K562 (cell line): ENCODE data around the gene HDAC7. TPM values are rescaled to one million over a fixed set of nuclear protein-coding genes. Genes with fewer than 3 reads are reported as not detected.
A peak's percentile ranks its signal among the peaks of the same experiment; 100 is the strongest.

Experiments
- CBX8 ChIP-seq: fragments of 200-600 bp; sonication (generic); IDR thresholded peaks from 2 replicates; pipeline ENCODE4 v1.6.1; 2012; ENCODE audit warnings: borderline replicate concordance, mixed run types, low read depth, mild to moderate bottlenecking, moderate library complexity, mixed read lengths, low read length, control low read depth, inconsistent platforms; ENCODE audit not compliant: poor library complexity, severe bottlenecking; ENCODE audit errors: extremely low read depth
- CREM ChIP-seq: IDR thresholded peaks from 2 replicates; pipeline ENCODE4 v1.6.1; 2014; ENCODE audit warnings: antibody characterized with exemption, low read depth
- ELF2 ChIP-seq: fragments of 250-450 bp; sonication (Bioruptor Pico); IDR thresholded peaks from 2 replicates; pipeline ENCODE4 v1.5.0; 2021; ENCODE audit warnings: mild to moderate bottlenecking
- GMEB1 ChIP-seq: fragments of 250-450 bp; sonication (Bioruptor Pico); IDR thresholded peaks from 2 replicates; pipeline ENCODE4 v1.4.0; 2020; ENCODE audit warnings: mild to moderate bottlenecking
- ILF3 ChIP-seq: fragments of 450-650 bp; IDR thresholded peaks from 2 replicates; pipeline ENCODE4 v1.6.1; 2018; ENCODE audit warnings: antibody characterized with exemption, mild to moderate bottlenecking, moderate library complexity, borderline replicate concordance
- JUNB ChIP-seq: fragments of 450-650 bp; formaldehyde crosslinking; conservative IDR thresholded peaks from 2 replicates; pipeline ENCODE4 v1.4.0; 2020; ENCODE audit warnings: mild to moderate bottlenecking
- MAFG ChIP-seq: fragments of 450-650 bp; conservative IDR thresholded peaks from 2 replicates; pipeline ENCODE4 v1.6.1; 2016; ENCODE audit warnings: missing genetic modification characterization, missing compliant biosample characterization
- MAZ ChIP-seq, 2 experiments: fragments of 450-650 bp in 1 of 2; sonication (generic) in 1 of 2; formaldehyde crosslinking; IDR thresholded peaks in 1 of 2; conservative IDR thresholded peaks in 1 of 2; 2 replicates each; pipeline versions ENCODE4 v1.4.0 to v1.5.0; 2020; ENCODE audit warnings: mild to moderate bottlenecking in 1 of 2, missing genetic modification reagents in 1 of 2
- MXI1 ChIP-seq: IDR thresholded peaks from 2 replicates; pipeline ENCODE4 v1.6.1; 2011; ENCODE audit warnings: low read depth, mild to moderate bottlenecking, improper control_type of control experiment, low read length
- SPI1 ChIP-seq: IDR thresholded peaks from 2 replicates; pipeline ENCODE4 v1.6.1; 2011; ENCODE audit warnings: low read depth, low read length, control low read depth, borderline replicate concordance
- THRA ChIP-seq: fragments of 450-650 bp; IDR thresholded peaks from 2 replicates; pipeline ENCODE4 v1.6.1; 2017; ENCODE audit warnings: mild to moderate bottlenecking, moderate library complexity
- ZNF124 ChIP-seq: sonication (generic); formaldehyde crosslinking; IDR thresholded peaks from 2 replicates; pipeline ENCODE4 v1.8.1; 2022; ENCODE audit warnings: missing genetic modification reagents
- polyA plus RNA-seq, 8 experiments: library from polyadenylated mRNA; depleted of rRNA in 4 of 8; stranded (reverse) in 5 of 8; unstranded in 3 of 8; fragments of >200 nt; fragmentation: Nextera tagmentation in 2 of 8; fragmentation: Illumina TruSeq in 1 of 8; extraction: Ambion mirVana in 2 of 8; extraction: Trizol in 1 of 8; gene quantifications; 2 replicates each; pipeline versions ENCODE4 v1.2.1 to v1.2.3, GENCODE V29; 2011 to 2014; ENCODE audit warnings: inconsistent platforms in 1 of 8, missing spikeins in 1 of 8
- total RNA-seq, 7 experiments: library from RNA; depleted of rRNA in 6 of 7; stranded (reverse); fragments of >200 nt in 6 of 7; fragmentation: Illumina TruSeq in 2 of 7; extraction: Trizol in 2 of 7; gene quantifications; 2 replicates each; pipeline versions ENCODE4 v1.2.1 to v1.2.3, GENCODE V29; 2011 to 2021; ENCODE audit warnings: low replicate concordance in 1 of 7
- TF ChIP-seq, protein P1 (sequence below): sonication (generic); IDR thresholded peaks from 2 replicates; pipeline ENCODE4 v1.6.1; 2016
- TF ChIP-seq, protein P2 (sequence below): fragments of 450-650 bp; IDR thresholded peaks from one replicate; pipeline ENCODE4 v1.6.1; 2018; ENCODE audit warnings: mild to moderate bottlenecking, moderate library complexity; ENCODE audit not compliant: partially characterized antibody
- TF ChIP-seq, protein P3 (sequence below): IDR thresholded peaks from 2 replicates; pipeline ENCODE4 v1.6.1; 2016; ENCODE audit warnings: missing genetic modification characterization, missing compliant biosample characterization
- TF ChIP-seq, protein P4 (sequence below): fragments of 250-450 bp; sonication (Bioruptor Pico); IDR thresholded peaks from 2 replicates; pipeline ENCODE4 v1.5.0; 2022; ENCODE audit warnings: mild to moderate bottlenecking

The HDAC7 gene
- total and polyA plus RNA-seq, 9 of the 15 experiments (the other 6 are each of a cell fraction or from before 2014, with no cell fraction given), result 2.5 to 129 (median 31.1) TPM

- TF ChIP-seq, protein P1, sequence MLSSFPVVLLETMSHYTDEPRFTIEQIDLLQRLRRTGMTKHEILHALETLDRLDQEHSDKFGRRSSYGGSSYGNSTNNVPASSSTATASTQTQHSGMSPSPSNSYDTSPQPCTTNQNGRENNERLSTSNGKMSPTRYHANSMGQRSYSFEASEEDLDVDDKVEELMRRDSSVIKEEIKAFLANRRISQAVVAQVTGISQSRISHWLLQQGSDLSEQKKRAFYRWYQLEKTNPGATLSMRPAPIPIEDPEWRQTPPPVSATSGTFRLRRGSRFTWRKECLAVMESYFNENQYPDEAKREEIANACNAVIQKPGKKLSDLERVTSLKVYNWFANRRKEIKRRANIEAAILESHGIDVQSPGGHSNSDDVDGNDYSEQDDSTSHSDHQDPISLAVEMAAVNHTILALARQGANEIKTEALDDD, result no peak
- TF ChIP-seq CREM (peak; percentile 43), MAZ (CRISPR knock-in tag; conservative IDR thresholded peaks at IDR 0.05 in 1 of 2, IDR thresholded peaks at IDR 0.05 in 1 of 2) (peak; percentile 91 to 95), MXI1 (no peak), JUNB (peak; percentile 43; the same call in 1 of the 2 replicates), ILF3 (no peak), ZNF124 (CRISPR knock-in tag) (no peak), SPI1 (no peak), THRA (no peak), MAFG (tag) (no peak), CBX8 (no peak), GMEB1 (no peak), ELF2 (no peak)
- TF ChIP-seq, protein P2, sequence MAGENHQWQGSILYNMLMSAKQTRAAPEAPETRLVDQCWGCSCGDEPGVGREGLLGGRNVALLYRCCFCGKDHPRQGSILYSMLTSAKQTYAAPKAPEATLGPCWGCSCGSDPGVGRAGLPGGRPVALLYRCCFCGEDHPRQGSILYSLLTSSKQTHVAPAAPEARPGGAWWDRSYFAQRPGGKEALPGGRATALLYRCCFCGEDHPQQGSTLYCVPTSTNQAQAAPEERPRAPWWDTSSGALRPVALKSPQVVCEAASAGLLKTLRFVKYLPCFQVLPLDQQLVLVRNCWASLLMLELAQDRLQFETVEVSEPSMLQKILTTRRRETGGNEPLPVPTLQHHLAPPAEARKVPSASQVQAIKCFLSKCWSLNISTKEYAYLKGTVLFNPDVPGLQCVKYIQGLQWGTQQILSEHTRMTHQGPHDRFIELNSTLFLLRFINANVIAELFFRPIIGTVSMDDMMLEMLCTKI, result no peak
- TF ChIP-seq, protein P3, sequence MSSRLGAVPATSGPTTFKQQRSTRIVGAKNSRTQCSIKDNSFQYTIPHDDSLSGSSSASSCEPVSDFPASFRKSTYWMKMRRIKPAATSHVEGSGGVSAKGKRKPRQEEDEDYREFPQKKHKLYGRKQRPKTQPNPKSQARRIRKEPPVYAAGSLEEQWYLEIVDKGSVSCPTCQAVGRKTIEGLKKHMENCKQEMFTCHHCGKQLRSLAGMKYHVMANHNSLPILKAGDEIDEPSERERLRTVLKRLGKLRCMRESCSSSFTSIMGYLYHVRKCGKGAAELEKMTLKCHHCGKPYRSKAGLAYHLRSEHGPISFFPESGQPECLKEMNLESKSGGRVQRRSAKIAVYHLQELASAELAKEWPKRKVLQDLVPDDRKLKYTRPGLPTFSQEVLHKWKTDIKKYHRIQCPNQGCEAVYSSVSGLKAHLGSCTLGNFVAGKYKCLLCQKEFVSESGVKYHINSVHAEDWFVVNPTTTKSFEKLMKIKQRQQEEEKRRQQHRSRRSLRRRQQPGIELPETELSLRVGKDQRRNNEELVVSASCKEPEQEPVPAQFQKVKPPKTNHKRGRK (tag), result no peak
- TF ChIP-seq, protein P4, sequence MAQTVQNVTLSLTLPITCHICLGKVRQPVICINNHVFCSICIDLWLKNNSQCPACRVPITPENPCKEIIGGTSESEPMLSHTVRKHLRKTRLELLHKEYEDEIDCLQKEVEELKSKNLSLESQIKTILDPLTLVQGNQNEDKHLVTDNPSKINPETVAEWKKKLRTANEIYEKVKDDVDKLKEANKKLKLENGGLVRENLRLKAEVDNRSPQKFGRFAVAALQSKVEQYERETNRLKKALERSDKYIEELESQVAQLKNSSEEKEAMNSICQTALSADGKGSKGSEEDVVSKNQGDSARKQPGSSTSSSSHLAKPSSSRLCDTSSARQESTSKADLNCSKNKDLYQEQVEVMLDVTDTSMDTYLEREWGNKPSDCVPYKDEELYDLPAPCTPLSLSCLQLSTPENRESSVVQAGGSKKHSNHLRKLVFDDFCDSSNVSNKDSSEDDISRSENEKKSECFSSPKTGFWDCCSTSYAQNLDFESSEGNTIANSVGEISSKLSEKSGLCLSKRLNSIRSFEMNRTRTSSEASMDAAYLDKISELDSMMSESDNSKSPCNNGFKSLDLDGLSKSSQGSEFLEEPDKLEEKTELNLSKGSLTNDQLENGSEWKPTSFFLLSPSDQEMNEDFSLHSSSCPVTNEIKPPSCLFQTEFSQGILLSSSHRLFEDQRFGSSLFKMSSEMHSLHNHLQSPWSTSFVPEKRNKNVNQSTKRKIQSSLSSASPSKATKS (CRISPR knock-in tag), result no peak
Observed at GRCh38 chr12:47758834-47759690, 60.6 kb downstream of the HDAC7 start, which contains the start of gene RAPGEF3 (continued).
